Karpas-422 (cell line): Measurements from ENCODE around the gene PLXNA4. TPM values are rescaled to one million over a fixed set of nuclear protein-coding genes. Genes with fewer than 3 reads are reported as not detected.

ENCODE experiments used
- DNase-seq: peaks from one replicate; pipeline ENCODE4 v3.0.0-alpha.2; 2015
- H2AFZ ChIP-seq: fragments of 200-600 bp; sonication (generic); 2 replicates; pipeline ENCODE4 v1.6.1; 2014; ENCODE audit warnings: antibody characterized with exemption, low read length, mixed read lengths
- H3K27ac ChIP-seq: fragments of 200-600 bp; sonication (generic); 2 replicates; pipeline ENCODE4 v1.5.1; 2014; ENCODE audit warnings: mild to moderate bottlenecking, low read length, moderate library complexity
- H3K27me3 ChIP-seq: fragments of 200-600 bp; sonication (generic); 2 replicates; pipeline ENCODE4 v1.6.1; 2014; ENCODE audit warnings: low read length, mixed read lengths
- H3K36me3 ChIP-seq: fragments of 200-600 bp; sonication (generic); 2 replicates; pipeline ENCODE4 v1.6.1; 2014; ENCODE audit warnings: low read length, mixed read lengths; ENCODE audit not compliant: insufficient read depth
- H3K4me1 ChIP-seq: fragments of 200-600 bp; sonication (generic); 2 replicates; pipeline ENCODE4 v1.6.1; 2014; ENCODE audit warnings: mild to moderate bottlenecking, low read length, mixed read lengths
- H3K4me2 ChIP-seq: fragments of 200-600 bp; sonication (generic); 2 replicates; pipeline ENCODE4 v1.6.1; 2014; ENCODE audit warnings: low read length, low read depth, mild to moderate bottlenecking; ENCODE audit not compliant: poor library complexity, severe bottlenecking
- H3K4me3 ChIP-seq: fragments of 200-600 bp; sonication (generic); 2 replicates; pipeline ENCODE4 v1.5.1; 2014; ENCODE audit warnings: mild to moderate bottlenecking, antibody characterized with exemption, low read length, mixed read lengths
- H3K79me2 ChIP-seq: fragments of 200-600 bp; sonication (generic); 2 replicates; pipeline ENCODE4 v1.6.1; 2014; ENCODE audit warnings: mild to moderate bottlenecking, low read length, mixed read lengths
- H3K9ac ChIP-seq: fragments of 200-600 bp; sonication (generic); 2 replicates; pipeline ENCODE4 v1.6.0; 2014; ENCODE audit warnings: low read length
- H3K9me2 ChIP-seq: fragments of 200-600 bp; sonication (generic), shearing (Covaris generic); replicated peaks from 2 replicates; pipeline ENCODE4 v1.6.0; 2014; ENCODE audit warnings: mild to moderate bottlenecking, low read length, moderate library complexity; ENCODE audit not compliant: insufficient read depth
- H3K9me3 ChIP-seq: fragments of 300-700, 200-600 bp; sonication (generic); 2 replicates; pipeline ENCODE4 v1.6.1; 2014; ENCODE audit warnings: low read length, mixed read lengths
- H4K20me1 ChIP-seq: fragments of 200-600 bp; sonication (generic); 2 replicates; pipeline ENCODE4 v1.6.1; 2014; ENCODE audit warnings: mild to moderate bottlenecking, antibody characterized with exemption, low read length, low read depth; ENCODE audit not compliant: insufficient read depth
- total RNA-seq: library from RNA; depleted of rRNA; stranded (reverse); fragments of >200 nt; shearing (Covaris generic); gene quantifications from 2 replicates; pipeline ENCODE4 v1.2.3, GENCODE V29; 2014; ENCODE audit warnings: low replicate concordance

PLXNA4 gene
- total RNA-seq, 1 experiment from 2014 or later: 0.48 TPM

DNA sequence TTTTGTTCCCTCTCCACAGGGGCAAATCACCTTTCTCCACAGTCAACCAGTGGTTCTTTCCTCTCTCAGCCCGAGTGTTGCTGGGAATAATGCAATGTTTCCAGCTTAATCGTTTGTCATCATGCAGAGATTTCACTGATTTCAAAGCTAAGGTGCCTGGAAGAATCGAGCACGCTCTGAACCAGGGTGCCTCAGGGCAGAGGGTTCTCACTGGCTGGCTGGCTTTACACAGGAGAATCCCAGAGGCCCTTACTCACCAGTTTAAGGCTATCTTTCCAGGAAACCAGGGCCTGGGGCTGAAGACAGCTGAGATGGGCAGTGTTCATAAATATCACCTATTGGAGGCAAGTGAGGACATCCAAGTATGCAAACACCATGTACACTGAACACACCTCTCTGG lies 21.8 kb downstream of the PLXNA4 start:
- Histone ChIP-seq H3K27me3 (0 out of 2 replicates have a peak, but pooled peaks cover 3% of the 10 kb centered on the region), H3K79me2 (no peaks in the 10 kb centered on the region), H3K4me3 (no peak overlapping the region), H2AFZ (no peak overlapping the region), H3K27ac (no peak overlapping the region), H3K9me2 (no peaks in the 10 kb centered on the region), H3K36me3 (no peaks in the 10 kb centered on the region), H3K4me2 (no peak overlapping the region), H3K9me3 (no peaks in the 10 kb centered on the region; the same call in 1 of the 2 replicates), H3K4me1 (no peaks in the 10 kb centered on the region), H4K20me1 (no peaks in the 10 kb centered on the region), H3K9ac (no peak overlapping the region)
- no peak for DNase-seq

DNA sequence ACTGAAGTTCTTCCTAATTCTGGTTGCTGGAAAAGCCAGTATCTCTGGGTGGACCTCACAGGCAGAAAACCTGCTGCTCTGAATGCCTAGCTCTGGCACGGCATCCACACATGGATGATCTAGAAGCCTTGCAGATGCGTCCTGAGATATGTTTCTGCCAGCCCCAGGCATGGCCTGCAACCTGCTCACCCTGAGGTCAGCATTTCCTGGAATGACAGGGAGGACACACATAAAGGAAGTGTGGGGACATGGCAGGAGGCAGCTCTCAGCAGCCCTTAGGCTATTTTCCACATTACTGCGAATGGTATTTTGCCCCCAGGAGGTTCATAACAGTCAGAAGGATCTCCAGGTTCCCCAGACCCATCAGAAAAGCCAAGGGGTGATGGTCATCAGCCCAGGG lies 23.2 kb downstream of the PLXNA4 start:
- H2AFZ ChIP-seq: no peak overlapping the region
- no peaks in the 10 kb centered on the region for H3K36me3 ChIP-seq
- H3K9ac ChIP-seq: no peak overlapping the region
- 0 out of 2 replicates have a peak, but pooled peaks cover 3% of the 10 kb centered on the region for H3K27me3 ChIP-seq
- H3K4me3 ChIP-seq: no peak overlapping the region
- H3K79me2 ChIP-seq: no peaks in the 10 kb centered on the region
- H3K9me3 ChIP-seq: no peaks in the 10 kb centered on the region; the same call in 1 of the 2 replicates
- no peaks in the 10 kb centered on the region for H4K20me1 ChIP-seq
- DNase-seq: no peak
- H3K4me1 ChIP-seq: no peaks in the 10 kb centered on the region
- H3K9me2 ChIP-seq: no peaks in the 10 kb centered on the region
- H3K4me2 ChIP-seq: no peak overlapping the region
- no peak overlapping the region for H3K27ac ChIP-seq

- H3K4me2 ChIP-seq: no peak overlapping the region
- H3K27me3 ChIP-seq: 0 out of 2 replicates have a peak, but pooled peaks cover 3% of the 10 kb centered on the region
These were observed 24.4 kb downstream of the PLXNA4 start for GRCh38 chr7:132551886-132552285.

DNA sequence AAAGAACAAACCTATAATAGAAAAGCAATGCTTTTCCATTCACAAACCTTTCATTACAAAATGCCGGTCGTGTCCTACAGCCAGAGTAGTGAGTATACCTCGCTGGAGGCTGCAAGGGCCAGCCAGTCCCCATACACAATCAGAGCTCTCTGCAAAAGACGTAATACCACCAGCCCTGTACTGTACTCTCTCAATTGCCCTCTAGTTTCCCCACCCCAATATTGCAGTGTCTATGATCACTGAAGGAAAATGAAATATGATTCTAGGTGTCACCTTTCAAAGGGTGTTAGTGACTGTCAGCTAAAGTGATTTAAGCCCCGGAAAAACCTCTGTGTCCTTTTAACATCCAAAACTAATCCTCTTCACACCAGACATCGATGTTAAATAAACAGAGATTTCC lies 24.8 kb downstream of the PLXNA4 start:
- no peak overlapping the region for H3K4me3 ChIP-seq

More at GRCh38 chr7:132551886-132552285, 24.4 kb downstream of the PLXNA4 start:
- no peaks in the 10 kb centered on the region for H4K20me1 ChIP-seq
- no peak for DNase-seq
- no peaks in the 10 kb centered on the region for H3K9me2 ChIP-seq
- no peak overlapping the region for H3K27ac ChIP-seq
- no peaks in the 10 kb centered on the region for H3K4me1 ChIP-seq
- no peak overlapping the region for H3K9ac ChIP-seq
- no peaks in the 10 kb centered on the region for H3K79me2 ChIP-seq
- no peaks in the 10 kb centered on the region; the same call in 1 of the 2 replicates for H3K9me3 ChIP-seq
- no peak overlapping the region for H3K4me3 ChIP-seq
- no peaks in the 10 kb centered on the region for H3K36me3 ChIP-seq
- no peak overlapping the region for H2AFZ ChIP-seq

GRCh38 chr7:132548489-132549078 lies 27.7 kb downstream of the PLXNA4 start:
- Histone ChIP-seq H4K20me1 (no peaks in the 10 kb centered on the region), H3K36me3 (no peaks in the 10 kb centered on the region), H3K27ac (no peak overlapping the region), H3K4me1 (no peaks in the 10 kb centered on the region), H3K9me2 (no peaks in the 10 kb centered on the region), H3K79me2 (no peaks in the 10 kb centered on the region), H3K9ac (no peak overlapping the region), H2AFZ (no peak overlapping the region), H3K4me3 (no peak overlapping the region), H3K9me3 (no peaks in the 10 kb centered on the region; the same call in 1 of the 2 replicates), H3K4me2 (no peak overlapping the region), H3K27me3 (0 out of 2 replicates have a peak, but pooled peaks cover 3% of the 10 kb centered on the region)
- no peak for DNase-seq

More for the DNA sequence above, 24.8 kb downstream of the PLXNA4 start:
- no peak for DNase-seq
- Histone ChIP-seq H3K27me3 (0 out of 2 replicates have a peak, but pooled peaks cover 3% of the 10 kb centered on the region), H3K36me3 (no peaks in the 10 kb centered on the region), H3K9me2 (no peaks in the 10 kb centered on the region), H3K4me1 (no peaks in the 10 kb centered on the region), H3K9me3 (no peaks in the 10 kb centered on the region; the same call in 1 of the 2 replicates), H2AFZ (no peak overlapping the region), H3K79me2 (no peaks in the 10 kb centered on the region), H3K9ac (no peak overlapping the region), H4K20me1 (no peaks in the 10 kb centered on the region), H3K27ac (no peak overlapping the region), H3K4me2 (no peak overlapping the region)

DNA sequence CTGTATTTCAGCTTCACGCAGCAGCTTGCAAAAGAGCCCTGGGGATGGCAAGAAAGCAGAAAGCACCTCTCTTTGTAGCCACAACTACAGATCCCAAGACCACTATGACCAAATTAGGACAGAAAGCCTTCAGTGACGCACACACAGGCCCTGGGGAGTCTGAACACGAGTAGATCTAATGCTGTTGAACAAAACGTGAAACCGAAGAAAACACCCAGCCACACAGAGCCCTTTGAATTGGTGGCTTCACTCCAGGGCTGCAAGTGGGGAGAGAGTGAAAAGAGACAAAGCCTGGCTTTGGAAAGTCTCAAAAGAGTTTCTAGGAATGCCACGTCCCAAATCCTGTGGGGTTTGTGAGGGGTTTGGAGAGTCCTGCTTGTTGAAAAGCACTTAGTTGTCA lies 28.4 kb downstream of the PLXNA4 start:
- Histone ChIP-seq H3K9ac (no peak overlapping the region), H3K4me3 (no peak overlapping the region), H3K27ac (no peak overlapping the region), H3K27me3 (0 out of 2 replicates have a peak, but pooled peaks cover 3% of the 10 kb centered on the region), H3K36me3 (no peaks in the 10 kb centered on the region), H3K4me1 (no peaks in the 10 kb centered on the region), H3K79me2 (no peaks in the 10 kb centered on the region), H3K9me2 (no peaks in the 10 kb centered on the region), H3K9me3 (no peaks in the 10 kb centered on the region; the same call in 1 of the 2 replicates), H4K20me1 (no peaks in the 10 kb centered on the region), H2AFZ (no peak overlapping the region), H3K4me2 (no peak overlapping the region)
- DNase-seq: no peak

GRCh38 chr7:132546366-132547127 lies 29.7 kb downstream of the PLXNA4 start:
- Histone ChIP-seq H3K9me3 (no peaks in the 10 kb centered on the region; the same call in 1 of the 2 replicates), H3K4me2 (no peak overlapping the region), H3K4me3 (no peak overlapping the region)

GRCh38 chr7:132545756-132546155 lies 30.5 kb downstream of the PLXNA4 start:
- H3K79me2 ChIP-seq: no peaks in the 10 kb centered on the region
- H3K27ac ChIP-seq: no peak overlapping the region

More at GRCh38 chr7:132546366-132547127, 29.7 kb downstream of the PLXNA4 start:
- DNase-seq: no peak
- Histone ChIP-seq H3K79me2 (no peaks in the 10 kb centered on the region), H3K9ac (no peak overlapping the region), H3K9me2 (no peaks in the 10 kb centered on the region), H3K27me3 (0 out of 2 replicates have a peak, but pooled peaks cover 3% of the 10 kb centered on the region), H4K20me1 (no peaks in the 10 kb centered on the region), H2AFZ (no peak overlapping the region), H3K27ac (no peak overlapping the region), H3K36me3 (no peaks in the 10 kb centered on the region), H3K4me1 (no peaks in the 10 kb centered on the region)

More at GRCh38 chr7:132545756-132546155, 30.5 kb downstream of the PLXNA4 start:
- Histone ChIP-seq H3K9me2 (no peaks in the 10 kb centered on the region), H3K9ac (no peak overlapping the region), H2AFZ (no peak overlapping the region), H3K36me3 (no peaks in the 10 kb centered on the region), H3K4me1 (no peaks in the 10 kb centered on the region), H3K4me3 (no peak overlapping the region), H3K27me3 (0 out of 2 replicates have a peak, but pooled peaks cover under 1% of the 10 kb centered on the region), H4K20me1 (no peaks in the 10 kb centered on the region), H3K4me2 (no peak overlapping the region), H3K9me3 (no peaks in the 10 kb centered on the region; the same call in 1 of the 2 replicates)
- no peak for DNase-seq
